ELF-1 (cell line): Measurements from ENCODE around the gene HOXD13.

ENCODE experiments used
- DNase-seq: peaks from one replicate; pipeline ENCODE4 v3.0.0-alpha.2; 2016; ENCODE audit warnings: low read depth, low spot score

The HOXD13 gene

DNA sequence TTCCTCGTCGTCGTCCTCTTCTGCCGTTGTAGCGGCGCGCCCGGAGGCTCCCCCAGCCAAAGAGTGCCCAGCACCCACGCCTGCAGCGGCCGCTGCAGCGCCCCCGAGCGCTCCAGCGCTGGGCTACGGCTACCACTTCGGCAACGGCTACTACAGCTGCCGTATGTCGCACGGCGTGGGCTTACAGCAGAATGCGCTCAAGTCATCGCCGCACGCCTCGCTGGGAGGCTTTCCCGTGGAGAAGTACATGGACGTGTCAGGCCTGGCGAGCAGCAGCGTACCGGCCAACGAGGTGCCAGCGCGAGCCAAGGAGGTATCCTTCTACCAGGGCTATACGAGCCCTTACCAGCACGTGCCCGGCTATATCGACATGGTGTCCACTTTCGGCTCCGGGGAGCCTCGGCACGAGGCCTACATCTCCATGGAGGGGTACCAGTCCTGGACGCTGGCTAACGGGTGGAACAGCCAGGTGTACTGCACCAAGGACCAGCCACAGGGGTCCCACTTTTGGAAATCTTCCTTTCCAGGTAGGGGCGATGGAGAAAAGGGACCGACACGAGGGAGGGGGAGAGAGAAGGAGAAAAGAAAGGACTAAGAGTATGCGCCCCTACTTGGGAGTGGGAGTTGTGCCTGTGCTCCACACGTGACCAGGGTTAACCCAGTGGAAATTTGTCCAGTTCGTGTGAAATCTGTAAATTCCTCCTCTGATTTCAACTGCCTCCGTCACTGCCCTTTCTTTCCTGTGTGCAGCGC is 800 bp downstream of the HOXD13 start:
- peak; percentile 55 for DNase-seq

DNA sequence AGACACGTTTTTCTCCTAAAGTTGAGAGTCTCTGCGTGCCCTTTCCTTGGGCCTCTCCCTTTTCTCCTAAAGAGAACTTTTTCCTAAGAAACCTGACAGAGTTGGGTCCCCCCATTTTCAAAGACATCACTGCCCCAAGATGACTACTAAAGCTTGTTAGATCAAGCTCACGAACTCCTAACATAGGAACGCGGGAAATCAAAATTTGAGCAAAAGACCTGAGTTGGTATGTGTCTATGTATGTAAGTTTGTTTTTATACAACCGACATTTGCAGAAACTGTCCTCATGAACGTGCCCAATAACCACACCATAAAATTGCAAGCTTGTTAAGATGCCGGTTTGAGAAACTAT is 1.4 kb downstream of the HOXD13 start:
- no peak for DNase-seq

- DNase-seq: no peak
These were observed 1.8 kb downstream of the HOXD13 start for GRCh38 chr2:176094349-176094748.

- no peak for DNase-seq
These were observed 2.9 kb downstream of the HOXD13 start for GRCh38 chr2:176095421-176095820.

DNA sequence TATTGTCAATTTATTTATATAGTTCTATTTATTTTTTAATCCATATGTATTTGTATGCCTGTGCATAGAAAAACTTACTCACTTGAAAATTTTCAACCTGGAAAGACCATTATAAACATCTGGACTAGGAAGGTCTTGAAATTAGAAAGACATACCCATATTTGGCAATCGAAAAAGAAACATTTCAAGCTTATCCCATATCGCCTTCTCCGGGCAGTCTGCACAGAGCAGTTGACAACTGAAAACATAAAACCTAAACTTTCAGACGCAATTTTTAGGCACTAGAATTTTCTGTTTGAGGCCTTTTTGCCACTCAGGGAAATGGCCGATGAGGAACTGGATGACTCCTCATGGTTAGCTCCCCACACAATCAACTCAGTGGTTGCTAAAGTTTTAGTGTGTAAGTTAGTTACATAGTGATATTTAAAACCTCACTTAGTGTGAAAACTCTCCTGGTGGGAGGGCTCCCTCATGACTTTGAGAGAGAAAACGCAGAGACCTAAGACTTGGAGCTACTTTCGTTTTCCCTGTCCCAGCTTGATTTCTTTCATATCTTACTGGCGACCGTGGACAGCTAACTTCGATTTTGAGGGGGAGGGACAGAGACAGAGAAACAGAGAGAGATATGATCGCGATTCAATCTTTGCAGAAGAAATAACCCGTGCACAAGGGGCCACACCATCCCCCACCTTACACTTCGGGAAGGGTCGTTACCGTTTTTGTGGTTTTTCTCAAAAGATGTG is 3.9 kb downstream of the HOXD13 start:
- no peak for DNase-seq

DNA sequence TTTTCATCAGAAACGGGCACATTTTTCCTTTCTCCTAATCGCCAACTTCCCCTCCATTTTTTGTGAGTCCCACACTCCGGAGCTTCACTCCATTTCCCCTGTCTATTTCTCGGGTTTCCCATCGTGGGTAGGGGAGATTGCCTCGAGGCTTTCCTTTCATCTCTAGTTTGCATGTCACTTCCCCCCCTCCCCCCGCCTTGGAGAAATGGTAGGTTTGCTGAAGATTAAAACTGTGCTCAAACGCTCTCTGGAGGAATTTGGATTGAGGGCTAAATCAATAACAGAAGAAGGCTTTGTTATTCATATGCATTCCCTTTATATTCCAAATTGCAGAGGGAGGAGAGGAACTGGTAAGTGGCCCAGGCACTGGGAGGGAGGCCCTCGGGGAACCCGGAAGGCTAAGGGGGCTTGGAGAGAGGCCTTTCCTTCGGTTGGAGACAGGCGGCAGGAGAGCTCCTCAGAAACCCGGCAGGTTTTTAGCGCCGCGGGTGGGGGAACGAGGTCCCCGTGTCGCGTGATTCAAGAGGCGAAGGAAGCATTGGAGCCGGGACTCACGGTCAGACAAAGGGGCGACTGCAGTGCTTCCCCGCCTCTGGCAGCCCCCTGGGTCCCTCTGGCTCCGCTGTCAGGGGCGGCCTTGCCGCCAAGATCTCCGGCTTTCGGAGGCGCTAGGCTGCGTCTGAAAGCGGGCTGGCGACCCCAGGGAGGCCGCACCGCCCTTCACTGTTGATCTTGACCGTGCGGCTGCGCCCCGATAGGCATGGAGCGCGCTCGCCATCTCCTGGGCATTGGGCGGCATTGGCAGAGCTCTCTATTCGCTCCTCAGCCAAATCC is 4.7 kb downstream of the HOXD13 start:
- peak; percentile 90 for DNase-seq

GRCh38 chr2:176097820-176098365 is 5.4 kb downstream of the HOXD13 start:
- peak; percentile 90 for DNase-seq

DNA sequence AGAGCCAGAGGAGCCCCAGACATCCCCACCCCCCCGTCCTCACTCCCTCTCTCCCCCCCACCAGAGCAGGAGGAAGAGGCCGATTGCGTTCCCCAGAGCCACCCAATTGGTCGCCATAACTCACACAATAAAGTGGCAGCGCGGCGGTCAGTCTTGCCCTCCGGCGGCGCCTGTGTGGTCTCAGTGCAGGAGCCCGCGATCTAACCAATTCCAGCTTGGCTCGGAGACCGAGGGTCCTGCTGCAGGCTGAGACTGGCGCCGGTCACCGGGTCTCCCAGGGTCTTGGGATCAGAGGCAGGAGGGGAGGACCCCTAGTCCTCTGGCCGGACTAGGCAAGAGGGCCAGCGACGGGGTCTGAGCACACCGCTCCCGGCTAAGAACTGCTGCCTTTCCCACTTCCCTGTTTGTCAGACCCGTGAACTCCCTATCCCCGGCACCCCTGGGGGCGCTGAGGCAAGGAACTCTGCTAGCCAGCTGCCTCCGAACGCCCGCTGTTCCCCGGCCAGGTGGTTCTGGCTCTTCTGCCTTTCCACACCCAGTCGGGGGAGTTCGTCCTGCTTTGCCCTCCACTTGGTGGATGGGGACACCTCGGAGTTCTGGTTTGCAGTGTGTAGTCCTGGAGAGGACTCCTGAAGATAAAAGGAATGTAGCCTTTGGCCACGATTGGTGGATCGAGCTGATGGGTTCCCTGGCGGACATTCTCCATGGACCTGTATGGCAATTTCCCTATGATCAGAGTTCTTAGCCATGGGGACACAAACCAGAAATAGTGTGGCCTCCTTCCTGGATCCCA is 6.0 kb downstream of the HOXD13 start:
- peak; percentile 76 for DNase-seq

DNA sequence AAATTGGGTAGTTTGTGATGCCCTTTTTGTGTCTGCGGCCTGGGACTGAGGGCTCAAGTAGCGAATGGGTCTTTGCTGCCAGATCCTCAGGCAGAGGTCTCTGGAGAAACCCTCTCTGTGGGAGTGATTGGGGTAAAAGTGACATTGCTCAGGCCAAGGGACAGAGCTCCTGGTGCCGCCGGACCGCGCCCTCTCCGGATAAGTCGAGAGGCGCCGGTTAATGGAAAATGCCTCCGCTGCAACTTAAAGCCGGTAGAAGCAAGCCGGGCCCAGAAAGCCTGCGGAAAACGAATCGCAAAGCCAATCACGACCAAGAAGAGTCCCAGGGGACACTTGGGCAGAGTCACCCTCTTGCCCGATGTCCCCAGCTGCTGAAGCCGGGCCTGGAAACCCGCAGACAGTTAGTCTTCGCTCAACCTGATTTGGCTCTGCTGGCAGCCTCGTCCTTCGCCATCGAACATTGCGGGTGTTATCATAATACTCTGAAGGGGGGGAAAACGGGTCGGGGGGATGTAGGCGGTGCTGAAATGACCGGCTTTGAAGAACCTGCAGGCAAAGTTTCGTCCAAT is 6.7 kb downstream of the HOXD13 start:
- DNase-seq: peak; percentile 40

DNA sequence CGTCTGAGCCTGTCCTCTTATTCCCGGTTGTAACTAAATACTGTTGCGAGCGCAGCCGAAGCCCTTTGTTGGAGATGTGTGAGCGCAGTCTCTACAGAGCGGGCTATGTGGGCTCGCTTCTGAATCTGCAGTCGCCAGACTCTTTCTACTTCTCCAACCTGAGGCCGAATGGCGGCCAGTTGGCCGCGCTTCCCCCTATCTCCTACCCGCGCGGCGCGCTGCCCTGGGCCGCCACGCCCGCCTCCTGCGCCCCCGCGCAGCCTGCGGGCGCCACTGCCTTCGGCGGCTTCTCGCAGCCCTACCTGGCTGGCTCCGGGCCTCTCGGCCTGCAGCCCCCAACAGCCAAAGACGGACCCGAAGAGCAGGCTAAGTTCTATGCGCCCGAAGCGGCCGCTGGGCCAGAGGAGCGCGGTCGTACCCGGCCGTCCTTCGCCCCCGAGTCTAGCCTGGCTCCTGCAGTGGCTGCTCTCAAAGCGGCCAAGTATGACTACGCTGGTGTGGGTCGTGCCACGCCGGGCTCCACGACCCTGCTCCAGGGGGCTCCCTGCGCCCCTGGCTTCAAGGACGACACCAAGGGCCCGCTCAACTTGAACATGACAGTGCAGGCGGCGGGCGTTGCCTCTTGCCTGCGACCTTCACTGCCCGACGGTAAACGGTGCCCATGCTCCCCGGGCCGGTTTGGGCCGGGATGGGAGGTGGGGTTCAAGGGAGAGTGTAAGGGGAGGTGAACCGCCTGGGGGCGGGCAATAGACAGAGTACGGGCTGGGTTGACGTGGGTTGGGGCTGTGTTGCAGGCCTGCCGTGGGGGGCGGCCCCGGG is 7.4 kb downstream of the HOXD13 start, which contains the start of gene HOXD12:
Gene HOXD12 (plus strand): TSS at position 68 of the 819 bp plus-strand sequence. CDS start 7 bp downstream, at position 75.
- peak; percentile 46 for DNase-seq

DNA sequence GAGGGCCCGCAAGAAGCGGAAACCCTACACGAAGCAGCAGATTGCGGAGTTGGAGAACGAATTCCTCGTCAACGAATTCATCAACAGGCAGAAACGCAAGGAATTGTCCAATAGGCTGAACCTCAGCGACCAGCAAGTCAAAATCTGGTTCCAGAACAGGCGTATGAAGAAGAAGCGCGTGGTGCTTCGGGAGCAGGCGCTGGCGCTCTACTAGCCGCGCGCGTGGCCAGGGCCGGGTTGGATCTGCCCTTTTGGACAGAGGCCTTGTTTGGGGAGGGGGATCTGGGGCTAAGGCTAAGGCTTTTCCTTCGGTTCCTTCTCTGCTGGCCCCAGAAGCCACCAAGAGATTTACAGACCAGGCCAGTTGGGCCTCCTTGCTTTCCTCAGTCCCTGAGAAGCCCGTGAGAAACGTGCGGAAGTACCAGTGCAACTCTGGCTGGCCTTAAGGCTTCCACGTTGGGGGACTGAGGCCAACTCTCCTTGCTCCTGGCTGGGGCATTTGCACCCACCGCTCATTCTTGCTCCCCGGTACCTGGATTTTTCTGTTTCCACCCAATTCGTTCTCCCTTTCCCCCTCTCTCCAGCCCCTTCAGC is 8.1 kb downstream of the HOXD13 start:
- DNase-seq: no peak

DNA sequence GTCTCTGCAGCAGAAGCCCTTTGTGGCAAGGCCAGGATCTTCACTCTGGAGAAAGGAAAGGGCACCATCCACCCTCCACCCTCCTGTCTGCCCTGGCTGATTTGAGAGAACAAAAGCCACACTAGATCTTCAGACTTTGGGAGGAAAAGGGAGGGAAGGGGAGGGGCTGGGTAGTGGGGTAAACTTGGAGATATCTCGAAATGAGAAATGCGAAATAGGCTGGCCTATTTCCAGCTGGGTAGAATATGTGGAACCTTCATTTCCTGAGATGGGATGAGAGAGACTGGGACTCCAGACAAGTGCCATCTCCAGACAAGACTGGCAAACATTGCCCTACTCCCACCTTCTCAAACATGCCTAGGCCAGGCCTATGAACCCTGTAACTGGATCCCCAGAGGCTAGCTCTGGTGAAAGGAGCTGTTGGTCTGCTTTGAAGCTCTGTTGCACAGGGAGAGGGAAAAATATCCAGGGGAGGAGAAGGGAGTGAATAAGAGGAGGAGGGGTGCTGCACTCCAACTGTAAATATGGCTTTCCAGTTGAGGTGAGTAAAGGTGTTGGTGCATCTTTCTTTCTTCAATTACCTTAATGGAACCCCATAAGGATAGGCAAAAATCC is 8.8 kb downstream of the HOXD13 start:
- DNase-seq: no peak

DNA sequence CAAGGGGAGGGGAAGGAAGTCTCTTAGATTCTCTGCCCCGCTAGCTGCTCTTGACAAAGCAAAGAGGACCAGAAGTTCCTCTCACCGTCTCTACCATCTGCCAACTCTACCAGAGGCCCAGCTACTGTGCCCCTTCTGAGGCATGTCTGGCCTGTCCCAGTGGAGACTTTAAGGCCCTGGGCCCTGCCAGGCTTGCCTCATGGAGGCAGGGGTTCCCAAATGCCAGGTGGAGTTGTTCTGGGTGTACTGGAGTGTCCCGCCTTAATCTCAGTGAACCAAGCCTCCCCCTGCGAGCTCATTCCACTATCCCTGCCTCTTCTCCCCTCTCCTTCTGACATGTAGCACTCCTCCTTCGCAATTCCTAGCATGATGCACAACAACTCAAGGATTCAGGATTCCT is 9.3 kb downstream of the HOXD13 start:
- no peak for DNase-seq

- no peak for DNase-seq
These were observed 9.9 kb downstream of the HOXD13 start for GRCh38 chr2:176102309-176102866.

- no peak for DNase-seq
These were observed 10.7 kb downstream of the HOXD13 start for GRCh38 chr2:176103194-176103593.

- DNase-seq: no peak
These were observed 11.3 kb downstream of the HOXD13 start for GRCh38 chr2:176103742-176104315.

DNA sequence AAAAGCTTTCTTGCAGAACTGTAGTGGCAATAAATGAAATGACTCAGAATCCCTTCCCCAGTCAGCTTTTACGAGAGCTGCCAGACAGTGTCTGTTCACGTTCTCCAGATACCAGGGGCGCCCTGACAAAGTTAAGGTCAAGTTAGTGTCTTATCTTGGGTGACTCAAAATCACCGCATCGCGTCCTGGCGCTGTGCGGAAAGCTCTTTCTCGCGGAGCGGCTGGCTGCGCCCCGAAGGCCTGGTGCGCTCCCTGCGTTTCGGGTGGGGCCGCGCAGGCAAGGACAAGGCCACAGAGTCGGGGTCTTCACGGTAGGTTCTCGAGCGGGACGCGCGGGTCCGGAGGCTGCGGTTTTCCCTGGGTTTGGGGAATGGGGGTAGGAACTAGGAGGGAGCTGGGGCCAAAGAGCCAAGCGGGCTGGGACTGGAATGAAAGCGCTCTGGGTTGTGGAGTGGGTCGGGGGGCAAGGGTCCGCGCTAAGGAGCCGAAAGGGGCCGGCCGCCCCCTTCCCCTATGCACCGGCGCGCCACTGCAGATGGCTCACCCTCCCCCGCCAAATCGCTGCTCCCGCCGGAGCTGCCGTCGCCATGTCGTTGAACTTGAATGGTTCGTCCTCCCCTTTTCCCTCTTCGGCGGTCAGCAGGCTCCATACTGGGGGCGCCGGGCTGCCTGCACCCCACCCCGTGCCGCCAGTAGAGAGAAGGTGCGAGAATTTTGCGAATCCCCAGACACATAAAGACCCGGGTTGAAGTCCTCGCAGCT is 12.0 kb downstream of the HOXD13 start:
- DNase-seq: peak; percentile 53
